Ureter (tissue), 1 donor: ENCODE data around the gene GARIN5A. TPM values are rescaled to one million over a fixed set of nuclear protein-coding genes. Genes with fewer than 3 reads are reported as not detected.

Experiments used
- DNase-seq: peaks from one replicate; pipeline ENCODE4 v3.0.0-alpha.2; 2020; ENCODE audit warnings: low spot score
- total RNA-seq: library from RNA; stranded (reverse); gene quantifications from one replicate; pipeline ENCODE4 v1.2.4, GENCODE V29; 2023
- donor health status: DM: yes; HTN: yes; CAD: no.

Gene GARIN5A
- total RNA-seq, 1 donor from 2014 or later: 1.9 TPM

DNA sequence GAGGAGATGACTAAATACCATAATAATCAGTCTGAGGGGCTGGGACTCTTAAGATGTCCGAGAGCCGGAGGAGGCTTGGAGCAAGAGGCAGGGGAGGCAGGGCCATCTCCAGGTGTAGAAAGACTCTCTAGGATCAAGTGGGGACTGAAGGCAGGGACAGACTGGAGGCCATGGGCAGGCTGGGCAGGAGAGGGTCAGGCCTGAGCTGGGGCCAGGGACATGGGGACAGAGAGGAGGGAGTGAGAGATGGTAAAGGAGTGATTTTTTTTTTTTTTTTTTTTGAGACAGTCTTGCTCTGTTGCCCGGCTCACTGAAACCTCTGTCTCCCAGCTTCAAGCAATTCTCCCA, 32.2 kb upstream of the GARIN5A start:
- DNase-seq: no peak

DNA sequence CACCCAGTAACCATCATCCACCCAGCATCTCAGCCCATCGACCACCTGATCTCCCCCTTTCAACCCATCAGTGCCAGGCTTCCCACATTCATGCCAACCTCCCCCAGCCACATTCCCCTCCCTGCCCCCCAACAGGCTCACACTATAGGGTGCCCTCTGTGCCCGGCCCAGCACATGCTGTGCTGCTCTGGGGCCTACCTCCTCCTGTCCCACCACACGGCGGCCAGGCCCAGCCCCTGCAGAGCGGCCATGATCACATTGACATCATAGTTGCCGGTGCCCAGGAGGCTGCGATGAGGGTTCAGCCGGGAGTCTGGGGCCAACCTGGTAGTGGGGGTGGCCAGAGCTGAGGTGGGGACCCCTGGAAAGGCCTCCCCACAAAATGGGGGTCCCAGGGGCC, 30.7 kb upstream of the GARIN5A start:
- DNase-seq: no peak

DNA sequence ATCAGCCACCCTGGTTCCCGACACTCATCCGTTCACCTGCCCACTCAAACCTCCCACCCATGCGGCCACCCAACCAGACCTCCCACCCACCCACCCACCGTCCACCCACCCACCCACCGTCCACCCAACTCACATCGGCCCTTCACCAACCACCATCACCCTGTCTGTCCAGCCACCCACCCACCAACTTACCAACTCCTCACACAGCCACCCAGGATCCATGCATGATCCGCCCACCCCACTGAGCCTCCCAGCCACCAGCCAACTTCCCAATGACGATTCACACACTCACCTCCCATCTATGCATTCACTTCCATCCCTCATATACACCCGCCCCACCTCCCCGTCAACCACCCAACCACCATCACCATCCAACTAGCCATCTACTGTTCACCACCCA, 30.1 kb upstream of the GARIN5A start:
- no peak for DNase-seq

DNA sequence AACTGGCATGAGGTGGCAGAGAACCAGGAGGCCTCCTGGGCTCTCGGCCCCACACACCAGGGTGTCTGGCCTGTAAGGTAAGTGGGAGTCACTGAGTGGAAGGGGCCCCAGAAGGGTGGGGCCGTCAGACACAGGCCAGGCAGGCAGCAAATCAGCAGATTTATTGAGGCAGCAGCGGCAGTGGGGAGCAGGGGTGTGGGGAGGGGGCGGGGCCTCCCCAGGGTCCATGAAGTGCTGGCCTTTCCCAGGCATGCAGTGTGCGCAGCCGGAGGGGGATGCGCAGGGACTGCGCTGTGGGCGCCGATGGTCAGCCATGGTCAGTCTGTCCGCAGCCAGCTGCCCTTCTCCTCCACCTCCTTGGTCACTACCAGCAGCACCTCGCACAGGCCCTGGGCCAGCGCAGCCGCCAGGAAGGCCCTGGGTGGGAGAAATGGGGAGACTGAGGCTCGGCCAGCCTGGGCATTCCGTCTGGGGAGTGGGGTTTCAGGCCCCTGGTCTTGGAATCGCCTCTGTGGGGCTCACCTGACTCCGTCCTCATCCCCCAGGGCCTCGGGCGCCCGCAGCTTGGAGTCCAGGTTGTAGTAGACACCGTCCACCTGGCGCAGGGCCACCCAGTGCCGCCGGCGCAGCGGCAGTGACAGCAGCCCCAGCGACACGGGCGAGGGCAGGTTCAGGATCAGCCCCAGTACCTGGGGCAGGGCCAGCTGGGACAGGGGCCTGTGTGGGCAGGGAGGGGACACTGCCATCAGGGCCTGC, 29.4 kb upstream of the GARIN5A start:
- no peak for DNase-seq

DNA sequence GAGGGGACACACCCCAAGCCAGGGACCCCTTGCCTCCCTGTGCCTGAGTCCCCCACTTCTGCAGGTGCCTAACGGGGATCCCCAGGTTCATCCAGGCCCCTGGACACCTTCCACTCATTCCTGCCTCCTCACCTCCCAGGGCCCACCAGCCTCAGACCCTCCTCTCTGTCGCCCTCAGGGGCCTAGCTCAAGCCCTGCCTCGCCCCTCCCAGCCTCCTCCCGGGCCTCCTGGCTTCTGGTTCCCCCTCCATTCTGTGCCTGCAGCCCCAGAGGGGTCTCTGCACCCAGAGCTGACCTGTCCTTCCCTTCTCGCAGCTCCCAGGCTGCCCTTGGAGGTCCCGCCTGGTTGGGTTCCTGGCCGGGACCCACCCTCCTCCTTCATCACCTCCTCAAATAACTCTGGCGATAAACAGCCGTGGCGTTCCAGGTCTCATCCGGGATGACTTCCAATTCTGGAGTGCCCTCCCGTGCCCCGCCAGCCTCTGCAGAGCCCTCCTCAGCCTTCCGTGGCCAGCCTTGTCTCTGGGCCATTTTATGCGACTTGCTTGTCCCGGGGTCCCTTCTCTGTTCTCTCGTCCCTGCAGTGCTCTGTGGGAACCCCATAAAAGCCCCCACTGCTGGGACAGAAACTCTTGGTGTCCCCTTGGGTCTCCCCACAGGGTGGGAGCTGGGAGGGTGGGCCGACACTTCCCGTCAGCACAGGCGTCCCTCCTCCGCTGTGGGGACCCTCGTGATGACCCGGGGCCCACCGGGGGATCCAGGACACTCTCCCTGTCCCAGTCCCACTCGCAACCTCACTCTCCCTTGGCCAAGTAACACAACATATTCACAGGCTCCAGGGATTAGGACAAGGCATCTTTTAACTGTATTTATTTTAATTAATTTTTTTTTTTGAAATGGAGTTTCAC, 25.2 kb upstream of the GARIN5A start:
- DNase-seq: no peak

DNA sequence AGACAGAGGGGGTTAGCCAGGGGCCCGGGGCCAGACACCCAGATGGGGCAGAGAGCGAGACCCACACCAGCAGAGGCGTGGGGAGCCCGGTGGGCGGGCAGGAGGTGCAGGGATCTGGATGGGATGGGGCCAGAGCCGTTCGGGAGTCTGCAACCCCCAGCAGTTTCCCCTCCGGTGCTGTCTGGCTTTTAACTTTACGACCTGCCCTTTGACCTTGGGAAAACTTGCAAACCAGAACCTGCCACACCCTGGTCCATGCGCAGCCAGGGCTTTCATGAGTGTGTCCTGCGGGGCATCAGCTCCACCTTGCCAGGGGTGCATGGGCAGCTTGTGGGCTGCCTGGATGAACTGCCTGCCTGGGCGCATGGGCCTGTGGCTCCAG, 24.5 kb upstream of the GARIN5A start:
- no peak for DNase-seq

DNA sequence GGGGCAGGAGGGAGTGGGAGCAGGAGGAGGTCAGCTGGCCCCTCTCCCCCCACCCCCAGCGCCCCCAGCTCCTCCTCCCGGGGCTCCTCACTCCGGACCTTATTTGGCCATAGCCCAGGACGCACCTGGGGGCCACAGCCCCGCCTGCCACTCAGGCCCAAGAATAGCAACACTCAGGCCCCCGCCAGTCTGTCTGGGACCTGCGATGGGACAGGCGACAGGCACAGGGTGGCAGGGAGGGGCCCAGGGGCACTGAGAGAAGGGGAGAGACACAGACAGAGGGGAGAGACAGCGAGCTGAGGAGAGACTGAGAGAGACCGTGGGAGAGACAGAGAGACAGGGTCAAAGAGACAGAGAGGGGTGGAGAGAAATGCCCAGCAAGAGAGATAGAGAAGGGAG, 24.1 kb upstream of the GARIN5A start:
- no peak for DNase-seq

DNA sequence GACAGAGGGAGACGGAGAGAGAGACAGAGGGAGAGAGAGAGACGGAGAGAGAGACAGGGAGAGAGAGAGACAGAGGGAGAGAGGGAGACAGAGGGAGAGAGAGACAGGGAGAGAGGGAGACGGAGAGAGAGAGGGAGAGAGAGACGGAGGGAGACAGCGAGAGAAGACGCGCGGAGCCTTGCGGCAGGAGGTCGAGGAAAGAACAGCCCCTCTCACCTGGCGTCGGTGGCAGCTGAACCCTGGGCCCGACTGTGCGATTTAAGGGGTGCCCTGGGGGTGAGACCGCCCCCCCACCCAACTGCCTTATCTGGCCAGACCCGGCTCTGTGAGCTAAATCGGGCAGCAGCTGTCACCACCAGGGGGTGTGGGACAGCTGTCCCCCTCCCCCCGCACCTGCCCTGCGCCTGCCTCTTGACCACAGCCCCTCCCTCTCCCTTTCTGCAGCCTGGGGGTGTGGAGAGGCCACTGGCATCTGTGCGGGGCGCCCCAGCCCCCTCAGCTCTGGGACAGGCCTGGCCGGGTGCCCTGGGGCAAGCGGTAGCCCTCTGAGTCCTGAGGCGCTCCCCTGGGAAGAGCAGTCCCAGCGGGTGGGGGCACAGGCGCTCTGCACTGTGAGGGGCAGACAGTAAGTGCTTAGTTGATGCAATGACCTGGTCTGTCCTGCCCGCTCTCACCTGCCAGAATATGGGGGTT, 23.6 kb upstream of the GARIN5A start:
- DNase-seq: no peak

DNA sequence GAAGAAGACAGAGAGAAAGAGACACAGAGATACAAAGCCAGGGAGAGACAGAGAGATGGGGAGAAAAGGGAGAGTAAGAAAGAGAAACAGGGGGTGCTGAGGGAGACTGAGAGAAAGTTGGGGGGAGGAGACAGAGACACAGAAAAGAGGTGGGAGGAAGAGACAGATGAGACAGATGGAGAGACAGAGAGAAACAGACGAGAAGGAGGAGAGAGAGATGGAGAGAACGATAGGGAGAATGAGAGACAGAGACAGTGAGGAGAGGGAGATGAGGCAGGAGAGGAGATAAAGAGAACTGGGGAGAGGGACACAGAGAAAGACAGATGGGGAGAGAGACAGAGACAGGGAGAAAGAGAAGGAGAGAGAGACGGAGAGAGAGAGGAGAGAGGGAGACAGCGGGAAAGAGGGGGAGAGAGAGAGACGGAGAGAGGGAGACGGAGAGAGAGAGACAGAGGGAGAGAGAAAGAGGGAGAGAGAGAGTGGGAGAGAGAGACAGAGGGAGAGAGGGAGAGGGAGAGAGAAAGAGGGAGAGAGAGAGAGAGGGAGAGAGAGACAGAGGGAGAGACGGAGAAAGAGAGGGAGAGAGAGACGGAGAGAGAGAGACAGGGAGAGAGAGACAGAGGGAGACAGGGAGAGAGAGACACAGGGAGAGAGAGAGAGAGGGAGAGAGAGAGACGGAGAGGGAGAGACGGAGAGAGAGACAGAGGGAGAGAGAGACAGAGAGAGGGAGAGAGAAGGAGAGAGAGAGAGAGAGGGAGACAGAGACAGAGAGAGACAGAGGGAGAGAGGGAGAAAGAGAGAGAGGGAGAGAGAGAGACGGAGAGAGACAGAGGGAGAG, 21.8 kb upstream of the GARIN5A start:
- no peak for DNase-seq

DNA sequence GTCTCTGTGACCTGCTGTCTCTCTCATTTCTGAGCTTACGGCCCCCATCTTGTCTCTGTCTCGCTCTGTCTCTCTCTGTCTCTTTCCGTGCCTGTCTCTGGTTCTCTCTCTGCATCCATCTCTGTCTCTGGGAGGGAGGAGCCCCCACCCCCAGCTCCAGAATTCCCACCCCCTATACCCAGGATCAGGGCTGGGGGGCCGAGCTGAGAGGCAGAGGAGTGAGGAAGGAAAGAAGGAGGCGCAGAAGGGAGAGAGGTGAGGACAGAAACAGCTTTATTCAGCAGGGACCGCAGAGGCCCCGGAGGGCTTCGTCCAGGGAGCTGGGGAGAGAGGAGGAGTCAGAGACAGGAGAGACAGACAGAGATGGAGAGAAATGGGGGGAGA, 20.4 kb upstream of the GARIN5A start:
- DNase-seq: no peak

DNA sequence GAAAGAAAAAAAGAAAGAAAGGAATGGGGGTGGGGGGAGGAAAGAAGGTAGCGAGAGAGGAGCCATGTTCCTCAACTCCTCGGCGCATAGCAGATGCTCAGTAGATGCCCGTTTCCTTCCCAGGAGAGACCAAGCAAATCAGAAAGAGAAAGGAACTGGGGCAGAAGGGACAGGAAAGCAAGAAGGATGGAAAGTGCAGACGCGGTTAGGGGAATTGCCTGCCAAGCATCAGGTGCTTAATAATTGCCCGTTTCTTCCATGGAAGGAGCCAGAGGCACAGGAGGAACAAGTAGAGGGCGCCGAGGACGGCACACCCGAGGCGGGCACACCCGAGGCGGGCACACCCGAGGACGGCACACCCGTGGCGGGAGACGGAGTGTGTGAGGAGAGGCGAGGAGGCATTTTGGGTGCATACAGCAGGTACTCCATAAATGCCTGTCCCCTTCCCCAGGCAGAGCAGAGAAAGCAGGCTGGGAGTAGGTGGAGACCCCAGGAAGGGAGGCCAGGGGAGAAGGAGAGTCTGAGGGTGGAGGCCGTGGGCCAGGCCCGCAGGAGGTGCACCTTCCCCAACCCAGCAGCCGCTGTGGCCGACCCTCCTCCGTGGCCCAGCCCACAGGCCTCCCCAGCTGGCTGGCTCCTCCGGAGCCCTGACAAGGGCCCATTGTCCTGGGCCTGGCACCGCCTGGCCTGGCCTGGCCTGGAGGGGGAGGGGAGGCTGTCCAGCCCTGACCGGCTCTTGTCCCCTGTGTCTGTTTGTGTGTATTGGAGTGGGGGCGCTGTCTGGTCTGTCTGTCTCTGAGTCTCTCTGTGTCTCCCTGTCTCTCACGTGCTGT, 19.8 kb upstream of the GARIN5A start:
- no peak for DNase-seq

DNA sequence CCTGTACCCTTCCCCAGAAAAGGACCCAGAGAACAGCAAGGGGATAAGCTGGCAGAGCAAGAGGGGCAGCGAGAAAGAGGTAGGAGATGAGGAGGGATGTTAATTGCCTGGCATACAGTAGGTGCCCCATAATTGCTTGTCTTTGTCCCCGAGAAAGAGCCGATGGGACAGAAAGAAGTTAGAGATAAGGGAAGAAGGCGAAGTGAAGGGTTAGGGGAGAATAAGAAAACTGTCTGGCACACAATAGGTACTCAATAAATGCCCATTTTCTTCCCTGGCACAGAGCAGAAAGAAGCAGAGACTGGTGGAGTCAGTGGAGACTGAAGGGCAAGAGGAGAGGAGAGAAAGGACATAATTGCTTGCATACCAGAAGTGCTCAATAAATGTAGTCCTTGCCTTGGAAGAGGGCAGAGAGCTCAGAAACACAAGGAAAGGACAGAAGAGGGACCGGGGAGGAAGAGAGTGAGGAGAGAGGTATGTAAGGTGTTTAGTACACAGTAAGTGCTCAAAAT, 18.4 kb upstream of the GARIN5A start:
- DNase-seq: no peak

DNA sequence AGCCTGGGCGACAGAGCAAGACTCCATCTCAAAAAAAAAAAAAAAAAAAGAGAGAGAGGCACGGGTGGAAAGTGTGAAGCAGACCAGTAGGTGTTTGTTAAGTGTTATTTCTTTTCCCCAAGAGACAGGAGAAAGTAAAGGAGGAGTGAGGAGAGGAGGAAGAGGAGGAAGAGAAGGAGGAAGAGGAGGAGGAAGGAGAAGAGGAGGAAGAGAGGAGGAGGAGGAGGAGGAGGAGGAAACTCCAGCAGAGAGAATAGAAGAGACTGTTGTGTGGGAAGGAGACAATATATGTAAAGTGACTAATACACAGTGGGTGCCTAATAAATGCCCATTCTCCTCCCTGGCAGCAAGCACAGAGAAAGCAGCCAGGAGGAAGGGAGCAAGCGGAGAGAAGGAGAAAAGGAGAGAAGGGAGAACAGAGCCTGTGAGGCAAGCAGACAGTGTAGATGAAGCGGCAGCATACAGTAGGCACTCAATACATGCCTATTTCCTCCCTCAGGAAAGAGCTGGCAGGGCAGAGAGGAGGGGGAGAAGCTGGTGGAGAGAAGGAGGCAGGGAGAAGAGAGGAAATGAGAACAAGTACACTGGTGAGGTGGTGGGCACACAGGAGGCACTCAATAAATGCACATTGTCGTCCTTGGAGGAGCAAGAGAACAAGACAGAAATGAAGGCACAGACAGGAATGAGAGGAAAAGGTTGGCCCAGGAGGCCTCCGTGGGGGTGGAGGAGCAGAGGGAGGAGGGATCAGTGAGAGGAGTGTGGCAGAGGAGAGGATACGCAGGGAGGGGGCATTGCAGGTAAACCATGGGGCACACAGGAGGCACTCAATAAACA, 17.8 kb upstream of the GARIN5A start:
- no peak for DNase-seq

DNA sequence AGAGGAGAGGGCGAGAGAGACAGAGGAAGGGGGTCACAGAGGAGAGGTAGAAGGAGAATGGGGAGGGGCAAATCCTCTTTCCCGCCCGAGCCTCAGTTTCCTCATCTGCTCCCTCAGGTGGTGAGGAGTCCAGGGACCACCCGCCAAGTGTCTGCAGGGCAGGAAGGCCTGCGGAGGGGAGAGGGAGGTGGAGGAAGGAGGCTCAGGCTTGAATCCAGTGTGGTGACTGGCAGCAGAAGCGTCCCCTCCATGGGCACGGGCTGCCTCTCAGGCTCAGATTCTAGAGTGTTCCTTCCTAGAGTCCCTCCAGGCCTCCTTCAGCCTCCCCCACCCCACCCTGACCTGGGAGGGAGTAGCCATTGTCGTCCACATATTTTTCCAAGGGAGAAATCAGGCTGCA, 16.5 kb upstream of the GARIN5A start:
- DNase-seq: no peak

DNA sequence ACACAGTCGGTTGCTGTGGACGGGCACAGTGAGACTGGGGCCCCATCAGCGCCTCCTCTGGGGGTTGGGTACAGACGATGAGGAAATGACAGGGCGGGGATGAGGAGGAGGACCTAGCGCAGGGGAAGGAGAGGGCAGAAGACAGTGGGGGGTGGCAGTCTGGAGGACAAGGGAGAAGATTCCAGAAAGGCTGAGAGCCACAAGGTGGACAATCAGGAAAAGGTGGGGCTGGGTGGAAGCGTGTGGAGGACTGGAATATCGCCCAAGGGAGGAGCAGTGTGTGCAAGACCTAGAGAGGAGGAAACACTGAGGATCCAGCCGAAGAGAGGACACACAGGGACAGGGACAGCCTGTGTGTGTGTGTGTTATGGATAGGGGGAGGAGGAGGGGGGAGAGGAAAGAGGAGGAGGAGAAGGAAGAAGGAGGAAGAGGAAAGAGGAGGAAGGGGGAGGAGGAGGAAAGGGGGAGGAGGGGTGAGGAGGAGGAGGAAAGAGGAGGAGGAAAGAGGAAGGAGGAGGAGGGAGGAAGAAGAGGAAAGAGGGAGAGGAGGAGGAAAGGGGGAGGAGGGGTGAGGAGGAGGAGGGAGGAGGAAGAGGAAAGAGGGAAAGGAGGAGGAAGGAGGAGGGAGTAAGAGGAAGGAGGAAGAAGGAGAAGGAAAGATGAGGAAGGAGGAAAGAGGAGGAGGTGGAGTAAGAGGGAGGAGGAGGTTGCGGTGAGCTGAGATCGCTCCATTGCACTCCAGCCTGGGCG, 15.8 kb upstream of the GARIN5A start:
- no peak for DNase-seq

DNA sequence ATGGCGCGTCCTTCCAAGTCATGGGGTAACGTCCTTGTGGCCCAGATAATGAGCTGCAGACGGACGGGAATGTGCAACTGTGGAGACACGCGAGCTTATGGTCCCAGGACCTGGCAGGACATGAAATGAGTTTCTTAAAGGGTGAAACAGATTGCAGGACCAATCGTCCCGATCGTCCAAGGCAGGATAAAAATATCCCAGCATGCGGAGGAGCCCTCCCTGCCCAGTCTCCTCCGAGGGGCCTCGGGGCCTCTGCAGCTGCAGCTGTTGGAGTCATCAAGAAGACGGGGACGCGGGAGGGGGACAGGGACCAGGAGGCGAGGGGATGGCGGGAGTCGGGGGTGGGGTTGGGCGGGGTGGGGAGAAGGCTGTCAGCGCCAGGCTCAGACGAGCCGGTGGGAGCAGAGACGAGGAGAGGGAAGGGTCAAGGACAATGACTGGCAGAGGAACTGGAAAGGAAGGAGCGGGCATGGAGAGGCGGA, 14.4 kb upstream of the GARIN5A start:
- DNase-seq: no peak

DNA sequence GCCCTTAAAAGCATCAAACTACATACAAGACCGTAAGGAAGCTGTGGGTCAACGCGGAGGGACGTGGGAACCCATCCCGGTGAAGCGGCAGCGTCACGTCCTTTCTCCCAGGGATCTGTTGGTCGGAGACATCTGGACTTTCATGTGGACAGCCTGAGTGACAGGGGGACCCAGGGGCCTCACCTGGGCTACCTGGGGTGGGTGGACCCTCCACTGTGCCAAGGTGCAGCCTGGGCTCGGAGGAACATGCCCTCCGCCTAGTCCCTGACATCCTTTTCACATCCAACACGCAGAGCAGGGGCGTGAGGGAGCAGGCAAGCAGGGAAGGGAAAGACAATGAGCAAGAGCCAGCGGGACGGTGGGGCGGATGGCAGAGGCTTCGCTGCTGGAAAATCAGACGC, 13.8 kb upstream of the GARIN5A start:
- DNase-seq: no peak

DNA sequence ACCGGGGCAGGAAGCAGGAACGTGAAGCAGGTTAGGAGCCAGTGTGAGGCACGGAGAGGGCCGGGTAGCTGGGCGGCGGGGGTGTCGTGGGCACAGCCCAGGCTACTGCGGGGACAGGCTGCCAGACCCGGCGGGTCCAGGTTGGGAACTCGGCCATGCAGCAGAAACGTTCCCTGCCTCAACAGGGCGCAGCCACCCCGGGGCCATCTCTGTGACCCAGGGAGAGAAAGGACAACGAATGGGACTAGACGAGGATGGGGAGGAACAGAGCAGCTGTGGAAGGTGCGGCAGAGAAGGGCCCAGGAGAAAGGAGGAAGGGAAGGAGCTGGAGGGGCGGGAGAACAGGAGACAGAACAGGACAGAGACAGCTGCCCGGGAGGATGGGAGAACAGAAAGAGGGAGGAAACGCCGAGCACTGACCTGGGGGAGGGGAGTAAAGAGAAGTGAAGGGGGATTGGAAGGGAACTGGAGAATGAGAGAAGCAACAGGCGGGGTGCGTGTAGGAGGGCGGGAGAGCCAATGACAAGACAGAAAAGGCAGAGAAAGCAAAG, 12.9 kb upstream of the GARIN5A start:
- no peak for DNase-seq
